HCT116 (cell line): ENCODE results near the gene MORN1.

Source experiments
- SP1 ChIP-seq: IDR thresholded peaks from 2 replicates; pipeline ENCODE4 v1.6.1; 2012; ENCODE audit warnings: low read depth
- ZFX ChIP-seq: fragments of 450-650 bp; IDR thresholded peaks from 2 replicates; pipeline ENCODE4 v1.6.1; 2017
- TF ChIP-seq, protein P1 (sequence below), 3 experiments: fragments of 200-600 bp in 1 of 3; sonication (generic) in 1 of 3; IDR thresholded peaks in 2 of 3; conservative IDR thresholded peaks in 1 of 3; 2 replicates each; pipeline ENCODE4 v1.5.1; 2012 to 2017; ENCODE audit warnings: low read depth in 2 of 3, low read length in 2 of 3, antibody characterized with exemption in 1 of 3, borderline replicate concordance in 1 of 3, control low read depth in 1 of 3, mild to moderate bottlenecking in 1 of 3, mixed read lengths in 1 of 3, mixed run types in 1 of 3, moderate library complexity in 1 of 3; ENCODE audit not compliant: insufficient read depth in 1 of 3
- TF ChIP-seq, protein P2 (sequence below): IDR thresholded peaks from 2 replicates; pipeline ENCODE4 v1.6.1; 2012; ENCODE audit warnings: low read depth

DNA sequence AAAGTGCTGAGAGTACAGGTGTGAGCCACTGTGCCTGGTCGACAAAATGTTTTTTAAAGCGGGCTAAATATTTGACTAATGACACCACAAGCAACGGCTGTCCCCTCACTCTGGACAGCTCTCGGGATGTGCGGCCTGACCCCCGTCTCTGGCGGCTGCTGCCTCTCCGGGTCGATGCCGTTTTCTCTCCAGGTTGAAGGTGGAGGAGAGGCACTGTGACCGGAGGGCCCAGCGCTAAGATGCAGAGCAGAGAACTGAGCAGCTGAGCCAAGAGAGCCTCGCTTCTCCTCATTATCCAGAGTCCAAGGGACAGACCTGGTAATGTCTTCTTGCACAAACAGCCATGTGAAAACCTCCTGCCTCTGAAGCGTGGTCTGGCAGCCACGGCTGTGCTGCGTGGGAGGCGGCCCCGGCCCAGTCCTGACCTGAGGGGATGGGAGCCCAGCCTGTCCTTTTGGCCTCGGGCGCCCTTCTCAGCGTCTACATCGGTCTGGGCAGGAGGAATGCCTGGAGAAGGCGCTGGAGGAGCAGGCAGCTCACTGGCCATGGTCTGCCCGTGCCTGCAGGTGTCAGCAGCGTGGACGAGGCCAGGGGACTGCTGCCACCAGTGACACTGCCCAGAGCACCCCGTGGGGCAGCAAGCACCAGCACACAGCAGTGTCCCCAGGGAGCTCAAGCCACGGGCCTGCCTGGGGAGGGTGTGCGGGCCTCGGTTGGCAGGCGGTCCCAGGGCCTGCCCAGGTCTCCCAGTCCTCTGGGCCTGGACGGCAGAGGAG lies 10.3 kb downstream of the MORN1 start:
- TF ChIP-seq, protein P1, sequence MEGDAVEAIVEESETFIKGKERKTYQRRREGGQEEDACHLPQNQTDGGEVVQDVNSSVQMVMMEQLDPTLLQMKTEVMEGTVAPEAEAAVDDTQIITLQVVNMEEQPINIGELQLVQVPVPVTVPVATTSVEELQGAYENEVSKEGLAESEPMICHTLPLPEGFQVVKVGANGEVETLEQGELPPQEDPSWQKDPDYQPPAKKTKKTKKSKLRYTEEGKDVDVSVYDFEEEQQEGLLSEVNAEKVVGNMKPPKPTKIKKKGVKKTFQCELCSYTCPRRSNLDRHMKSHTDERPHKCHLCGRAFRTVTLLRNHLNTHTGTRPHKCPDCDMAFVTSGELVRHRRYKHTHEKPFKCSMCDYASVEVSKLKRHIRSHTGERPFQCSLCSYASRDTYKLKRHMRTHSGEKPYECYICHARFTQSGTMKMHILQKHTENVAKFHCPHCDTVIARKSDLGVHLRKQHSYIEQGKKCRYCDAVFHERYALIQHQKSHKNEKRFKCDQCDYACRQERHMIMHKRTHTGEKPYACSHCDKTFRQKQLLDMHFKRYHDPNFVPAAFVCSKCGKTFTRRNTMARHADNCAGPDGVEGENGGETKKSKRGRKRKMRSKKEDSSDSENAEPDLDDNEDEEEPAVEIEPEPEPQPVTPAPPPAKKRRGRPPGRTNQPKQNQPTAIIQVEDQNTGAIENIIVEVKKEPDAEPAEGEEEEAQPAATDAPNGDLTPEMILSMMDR (IDR thresholded peaks at IDR 0.05 in 2 of 3, conservative IDR thresholded peaks at IDR 0.05 in 1 of 3; ENCODE audit: borderline replicate concordance in 1 of 3, insufficient read depth in 1 of 3, low read depth in 2 of 3, low read length in 2 of 3), result no peak
- no peak for TF ChIP-seq SP1
- TF ChIP-seq ZFX, result no peak
- TF ChIP-seq, protein P2, sequence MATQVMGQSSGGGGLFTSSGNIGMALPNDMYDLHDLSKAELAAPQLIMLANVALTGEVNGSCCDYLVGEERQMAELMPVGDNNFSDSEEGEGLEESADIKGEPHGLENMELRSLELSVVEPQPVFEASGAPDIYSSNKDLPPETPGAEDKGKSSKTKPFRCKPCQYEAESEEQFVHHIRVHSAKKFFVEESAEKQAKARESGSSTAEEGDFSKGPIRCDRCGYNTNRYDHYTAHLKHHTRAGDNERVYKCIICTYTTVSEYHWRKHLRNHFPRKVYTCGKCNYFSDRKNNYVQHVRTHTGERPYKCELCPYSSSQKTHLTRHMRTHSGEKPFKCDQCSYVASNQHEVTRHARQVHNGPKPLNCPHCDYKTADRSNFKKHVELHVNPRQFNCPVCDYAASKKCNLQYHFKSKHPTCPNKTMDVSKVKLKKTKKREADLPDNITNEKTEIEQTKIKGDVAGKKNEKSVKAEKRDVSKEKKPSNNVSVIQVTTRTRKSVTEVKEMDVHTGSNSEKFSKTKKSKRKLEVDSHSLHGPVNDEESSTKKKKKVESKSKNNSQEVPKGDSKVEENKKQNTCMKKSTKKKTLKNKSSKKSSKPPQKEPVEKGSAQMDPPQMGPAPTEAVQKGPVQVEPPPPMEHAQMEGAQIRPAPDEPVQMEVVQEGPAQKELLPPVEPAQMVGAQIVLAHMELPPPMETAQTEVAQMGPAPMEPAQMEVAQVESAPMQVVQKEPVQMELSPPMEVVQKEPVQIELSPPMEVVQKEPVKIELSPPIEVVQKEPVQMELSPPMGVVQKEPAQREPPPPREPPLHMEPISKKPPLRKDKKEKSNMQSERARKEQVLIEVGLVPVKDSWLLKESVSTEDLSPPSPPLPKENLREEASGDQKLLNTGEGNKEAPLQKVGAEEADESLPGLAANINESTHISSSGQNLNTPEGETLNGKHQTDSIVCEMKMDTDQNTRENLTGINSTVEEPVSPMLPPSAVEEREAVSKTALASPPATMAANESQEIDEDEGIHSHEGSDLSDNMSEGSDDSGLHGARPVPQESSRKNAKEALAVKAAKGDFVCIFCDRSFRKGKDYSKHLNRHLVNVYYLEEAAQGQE, result no peak
